AG04449 (cell line): ENCODE measurements around the gene WNT5B.

Experiments used
- CTCF ChIA-PET: fragments of 350-600 bp; formaldehyde crosslinking; extraction: SDS; loops from one replicate; lab custom pipeline; 2021; ENCODE audit warnings: antibody characterized with exemption; lab: Yijun Ruan, JAX
- POLR2A ChIA-PET: fragments of 400-600, 350-600 bp; formaldehyde crosslinking; extraction: SDS; loops from one replicate; lab custom pipeline; 2020; ENCODE audit warnings: antibody characterized with exemption, inconsistent platforms; lab: Yijun Ruan, JAX
- DNase-seq: peaks from one replicate; pipeline ENCODE4 v3.0.0-alpha.2; 2010; ENCODE audit warnings: low read depth, low spot score
- H3K4me3 ChIP-seq: 2 replicates; pipeline ENCODE4 v1.5.1; 2011; ENCODE audit warnings: low read depth, mild to moderate bottlenecking, control low read depth, low read length
- TF ChIP-seq, protein P1 (sequence below): IDR thresholded peaks from one replicate; pipeline ENCODE4 v1.5.1; 2011; ENCODE audit warnings: mild to moderate bottlenecking, moderate library complexity, low read length, control low read depth, inconsistent platforms; ENCODE audit not compliant: insufficient read depth; ENCODE audit errors: missing control alignments

WNT5B gene

DNA sequence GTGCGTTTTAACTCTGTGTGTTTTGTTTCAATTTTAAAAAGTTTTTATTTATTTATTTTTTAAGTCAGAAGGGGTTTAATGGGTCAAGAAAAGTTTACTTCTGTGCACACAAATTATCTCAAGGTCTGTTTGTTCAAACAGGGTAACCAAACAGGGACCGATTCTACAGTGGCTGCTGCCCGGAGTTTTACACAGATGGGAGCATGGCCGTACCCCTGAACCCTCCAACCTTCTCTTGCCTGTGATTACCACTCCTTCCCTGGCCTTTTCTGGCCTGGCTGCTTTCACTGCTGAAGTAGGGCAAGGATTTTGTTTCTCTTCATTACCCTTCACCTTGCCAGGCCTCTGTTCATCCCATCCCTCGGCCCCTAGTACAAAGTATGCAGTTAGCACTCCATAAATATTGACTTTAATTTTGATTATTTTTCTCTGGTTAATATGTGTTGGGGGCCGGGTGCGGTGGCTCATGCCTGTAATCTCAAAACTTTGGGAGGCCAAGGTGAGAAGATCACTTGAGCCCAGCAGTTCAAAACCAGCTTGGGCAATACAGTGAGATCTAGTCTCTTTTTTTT lies 18.9 kb upstream of the WNT5B start:
- CTCF ChIA-PET: no interaction called here
- no peak for DNase-seq
- POLR2A ChIA-PET: no interaction called here
- TF ChIP-seq, protein P1, sequence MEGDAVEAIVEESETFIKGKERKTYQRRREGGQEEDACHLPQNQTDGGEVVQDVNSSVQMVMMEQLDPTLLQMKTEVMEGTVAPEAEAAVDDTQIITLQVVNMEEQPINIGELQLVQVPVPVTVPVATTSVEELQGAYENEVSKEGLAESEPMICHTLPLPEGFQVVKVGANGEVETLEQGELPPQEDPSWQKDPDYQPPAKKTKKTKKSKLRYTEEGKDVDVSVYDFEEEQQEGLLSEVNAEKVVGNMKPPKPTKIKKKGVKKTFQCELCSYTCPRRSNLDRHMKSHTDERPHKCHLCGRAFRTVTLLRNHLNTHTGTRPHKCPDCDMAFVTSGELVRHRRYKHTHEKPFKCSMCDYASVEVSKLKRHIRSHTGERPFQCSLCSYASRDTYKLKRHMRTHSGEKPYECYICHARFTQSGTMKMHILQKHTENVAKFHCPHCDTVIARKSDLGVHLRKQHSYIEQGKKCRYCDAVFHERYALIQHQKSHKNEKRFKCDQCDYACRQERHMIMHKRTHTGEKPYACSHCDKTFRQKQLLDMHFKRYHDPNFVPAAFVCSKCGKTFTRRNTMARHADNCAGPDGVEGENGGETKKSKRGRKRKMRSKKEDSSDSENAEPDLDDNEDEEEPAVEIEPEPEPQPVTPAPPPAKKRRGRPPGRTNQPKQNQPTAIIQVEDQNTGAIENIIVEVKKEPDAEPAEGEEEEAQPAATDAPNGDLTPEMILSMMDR: no peak
- no peak overlapping the region for H3K4me3 ChIP-seq

DNA sequence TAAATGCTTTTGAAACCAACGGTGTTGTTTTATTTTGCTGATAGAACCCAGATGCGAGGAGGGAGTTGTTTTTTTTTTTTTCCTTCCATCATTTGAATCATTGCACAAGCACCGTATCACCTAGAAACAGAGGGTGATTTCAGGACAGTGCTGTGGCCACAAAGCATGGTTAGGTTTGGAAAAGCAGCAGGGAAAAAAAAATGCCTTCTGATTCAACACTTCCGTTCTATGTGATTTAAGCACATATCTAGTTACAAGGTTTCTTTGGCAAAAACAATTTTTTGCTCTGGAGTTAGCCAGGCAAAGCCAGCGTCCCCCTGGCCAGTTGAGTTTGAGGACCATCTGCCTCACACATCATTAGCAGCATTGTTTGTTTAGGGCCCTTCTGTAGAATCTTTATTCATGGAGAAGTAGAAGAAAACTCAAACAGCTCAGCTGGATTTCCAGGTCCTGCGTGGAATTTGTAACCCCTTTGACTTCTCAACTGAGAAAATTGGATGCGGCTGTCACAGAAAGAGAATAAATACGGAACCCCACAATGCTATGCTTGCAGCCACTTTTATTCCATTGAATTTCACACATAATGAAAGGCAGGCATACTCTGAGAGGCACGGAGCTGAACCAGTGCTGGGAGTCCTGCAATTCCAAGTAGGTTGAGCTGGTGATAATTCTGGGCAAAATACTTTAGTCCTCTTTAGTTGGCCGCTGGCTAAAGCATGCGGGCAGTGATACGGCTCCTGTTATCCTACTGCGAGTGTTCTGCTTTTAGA lies 17.0 kb upstream of the WNT5B start:
- TF ChIP-seq, protein P1: no peak
- peak overlapping the region; percentile 46 for H3K4me3 ChIP-seq
- DNase-seq: peak; percentile 69
- POLR2A ChIA-PET: no interaction called here
- CTCF ChIA-PET: interaction anchor here (0.6 to 3.3 kb wide), 6 partner anchors 9 to 494 kb away, joined by 3 to 16 read pairs (median 6); no protein-coding TSS in a partner anchor

DNA sequence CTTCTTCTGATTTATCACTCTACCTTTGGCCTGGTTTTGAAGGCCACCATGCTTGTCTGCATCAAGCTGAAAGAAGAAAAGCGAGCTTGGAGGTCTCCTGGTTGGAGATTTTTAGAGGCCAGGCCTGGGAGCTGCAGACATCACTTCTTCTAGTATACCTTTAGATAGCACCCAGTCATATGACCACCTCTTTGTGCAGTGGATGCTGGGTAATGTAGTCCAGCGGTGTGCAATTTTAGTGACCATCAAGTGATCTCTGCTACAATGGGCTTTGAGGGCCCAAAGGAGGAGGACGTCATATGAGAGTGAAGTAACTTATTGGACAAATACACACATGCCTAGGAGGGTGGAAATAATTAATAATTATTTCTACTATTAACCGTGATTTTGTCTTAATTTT lies 15.2 kb upstream of the WNT5B start:
- ChIA-PET POLR2A (no interaction called here), CTCF (interaction anchor here (2.0 to 3.3 kb wide), 3 partner anchors 16 to 177 kb away, joined by 5 to 16 read pairs (median 7); partner anchors contain the start of gene WNT5B)
- no peak overlapping the region for H3K4me3 ChIP-seq
- no peak for DNase-seq
- TF ChIP-seq, protein P1: no peak

DNA sequence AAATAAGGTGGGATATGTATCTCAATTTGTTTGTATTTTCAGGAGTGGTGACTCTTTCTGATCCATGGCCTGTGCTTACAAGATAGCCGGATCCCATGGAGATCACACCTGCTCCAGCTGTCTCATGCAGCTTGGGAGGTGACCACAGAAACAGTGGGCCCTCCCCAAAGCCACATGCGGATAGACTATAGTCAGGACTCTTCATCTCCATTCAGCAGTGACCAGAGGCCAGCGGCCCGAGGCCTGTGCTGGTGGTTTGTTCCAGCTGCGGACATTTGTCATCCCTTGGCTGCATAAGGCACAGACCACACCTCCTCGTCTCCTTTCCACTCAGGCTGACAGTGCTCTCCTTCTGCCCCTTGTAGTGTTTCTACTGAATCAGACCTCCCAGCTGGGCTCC lies 14.7 kb upstream of the WNT5B start:
- H3K4me3 ChIP-seq: no peak overlapping the region
- ChIA-PET POLR2A (no interaction called here), CTCF (interaction anchor here (2.0 to 3.3 kb wide), 2 partner anchors 16 to 20 kb away, joined by 7 to 16 read pairs; partner anchors contain the start of gene WNT5B)
- DNase-seq: no peak
- TF ChIP-seq, protein P1: no peak

DNA sequence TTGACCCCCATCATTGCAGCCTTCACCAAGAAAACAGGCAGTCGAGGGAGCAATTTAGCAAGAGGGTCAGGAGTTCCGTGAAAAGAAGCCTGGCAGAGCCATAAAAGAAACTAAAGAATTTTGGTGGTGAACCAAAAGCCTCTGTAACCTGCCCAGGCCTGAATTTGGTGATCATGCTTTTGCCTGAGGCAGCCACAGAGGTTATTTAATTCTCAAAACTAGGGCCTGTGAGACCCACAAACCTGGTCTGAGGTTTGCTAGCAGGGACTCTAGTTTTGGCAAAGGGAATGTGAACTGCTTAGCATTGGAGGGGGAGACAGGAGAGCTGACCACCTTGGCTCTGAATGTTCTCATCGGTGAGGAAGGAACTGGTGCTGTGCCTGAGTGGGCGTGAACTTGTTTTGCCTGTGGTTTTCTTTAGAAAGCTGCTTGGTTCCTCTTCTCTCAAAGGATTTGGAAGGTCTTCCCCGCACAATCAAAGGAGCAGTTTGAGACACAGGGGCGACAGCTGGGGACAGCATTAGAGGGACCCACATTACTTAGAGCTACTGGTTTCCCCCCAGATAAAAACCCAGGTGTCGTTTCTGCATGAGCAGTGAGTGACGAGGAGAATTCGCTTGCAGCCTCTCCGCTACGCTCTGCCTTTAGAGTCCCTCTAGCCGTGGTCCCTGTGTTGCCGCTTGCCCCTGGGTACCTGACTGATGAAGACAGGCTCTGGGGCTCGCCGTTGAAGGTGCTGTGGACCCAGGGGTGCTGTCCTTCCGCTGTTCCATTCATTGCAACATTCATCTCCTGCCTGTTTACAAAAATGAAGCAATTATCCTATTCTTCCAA lies 12.6 kb upstream of the WNT5B start:
- no peak overlapping the region for H3K4me3 ChIP-seq
- ChIA-PET CTCF (interaction anchor here (1.0 to 1.9 kb wide), 3 partner anchors 11 to 498 kb away, joined by 3 to 6 read pairs (median 4); no protein-coding TSS in a partner anchor), POLR2A (no interaction called here)
- TF ChIP-seq, protein P1: no peak
- no peak for DNase-seq
